ENCODE results near the gene SERPINA10. TPM values are rescaled to one million over a fixed set of nuclear protein-coding genes. Genes with fewer than 3 reads are reported as not detected.

The SERPINA10 gene
- total and polyA plus RNA-seq, 2 of the 13 experiments (the other 11 are each of a cell fraction or from before 2014, with no cell fraction given) = 20.1 to 20.2 TPM

DNA sequence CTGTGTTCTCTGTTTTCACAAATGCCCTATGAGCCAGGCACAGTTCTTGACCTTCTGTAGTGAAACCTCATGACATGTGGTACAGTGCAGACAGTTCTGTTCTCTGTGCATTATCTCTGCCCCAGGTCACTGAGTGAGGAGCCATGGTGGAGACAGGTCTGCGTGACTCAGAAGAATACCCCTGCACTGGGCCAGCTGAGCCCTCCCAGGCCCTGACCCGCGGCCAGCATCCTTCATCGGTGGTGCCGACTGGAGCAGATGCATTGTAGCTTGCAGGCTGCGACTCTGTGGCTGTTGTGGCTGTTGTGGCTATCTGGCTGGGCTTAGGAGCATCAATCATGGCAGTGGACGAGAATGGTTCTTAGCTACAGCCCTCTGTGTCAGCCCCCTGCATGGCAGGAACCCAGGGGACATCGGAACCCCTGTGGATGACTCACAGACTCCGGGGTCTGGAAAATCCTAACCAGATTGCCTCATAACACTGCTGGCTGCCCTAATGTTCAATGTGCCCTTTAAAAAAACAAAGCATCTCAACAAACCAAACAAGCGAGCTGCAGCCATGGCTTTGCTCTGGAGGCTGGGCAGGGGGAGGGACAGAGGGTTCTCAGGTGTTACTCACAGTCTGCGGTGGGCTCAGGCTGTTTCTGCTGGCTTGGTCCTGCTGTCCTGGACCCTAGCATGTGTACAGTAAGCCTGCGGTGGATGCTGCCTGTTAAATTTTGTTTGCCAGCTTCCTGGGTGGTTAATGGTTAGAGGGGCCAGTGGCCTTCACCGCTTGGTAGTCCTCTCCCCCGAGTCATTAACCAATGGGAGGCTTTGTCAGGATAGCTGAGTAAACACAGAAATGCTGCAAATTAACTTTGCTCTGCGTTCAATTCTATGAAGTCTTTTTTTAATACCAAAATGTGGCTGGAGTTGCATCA lies 29.8 kb upstream of the SERPINA10 start, which contains the start of gene SERPINA6 (continued):
- TF ChIP-seq, protein P1, sequence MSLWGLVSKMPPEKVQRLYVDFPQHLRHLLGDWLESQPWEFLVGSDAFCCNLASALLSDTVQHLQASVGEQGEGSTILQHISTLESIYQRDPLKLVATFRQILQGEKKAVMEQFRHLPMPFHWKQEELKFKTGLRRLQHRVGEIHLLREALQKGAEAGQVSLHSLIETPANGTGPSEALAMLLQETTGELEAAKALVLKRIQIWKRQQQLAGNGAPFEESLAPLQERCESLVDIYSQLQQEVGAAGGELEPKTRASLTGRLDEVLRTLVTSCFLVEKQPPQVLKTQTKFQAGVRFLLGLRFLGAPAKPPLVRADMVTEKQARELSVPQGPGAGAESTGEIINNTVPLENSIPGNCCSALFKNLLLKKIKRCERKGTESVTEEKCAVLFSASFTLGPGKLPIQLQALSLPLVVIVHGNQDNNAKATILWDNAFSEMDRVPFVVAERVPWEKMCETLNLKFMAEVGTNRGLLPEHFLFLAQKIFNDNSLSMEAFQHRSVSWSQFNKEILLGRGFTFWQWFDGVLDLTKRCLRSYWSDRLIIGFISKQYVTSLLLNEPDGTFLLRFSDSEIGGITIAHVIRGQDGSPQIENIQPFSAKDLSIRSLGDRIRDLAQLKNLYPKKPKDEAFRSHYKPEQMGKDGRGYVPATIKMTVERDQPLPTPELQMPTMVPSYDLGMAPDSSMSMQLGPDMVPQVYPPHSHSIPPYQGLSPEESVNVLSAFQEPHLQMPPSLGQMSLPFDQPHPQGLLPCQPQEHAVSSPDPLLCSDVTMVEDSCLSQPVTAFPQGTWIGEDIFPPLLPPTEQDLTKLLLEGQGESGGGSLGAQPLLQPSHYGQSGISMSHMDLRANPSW (CRISPR knock-in tag; IDR thresholded peaks at IDR 0.05; ENCODE audit: borderline replicate concordance) = 0 out of 2 replicates have a peak, but pooled peaks have one; percentile 39
- 0 out of 2 replicates have a peak, but pooled peaks have one; percentile 43 for TF ChIP-seq ZNF670 (CRISPR knock-in tag; IDR thresholded peaks at IDR 0.05; ENCODE audit: borderline replicate concordance)
- TF ChIP-seq RBAK (CRISPR knock-in tag; IDR thresholded peaks at IDR 0.05) = 0 out of 2 replicates have a peak, but pooled peaks have one; percentile 16
- TF ChIP-seq, protein P2, sequence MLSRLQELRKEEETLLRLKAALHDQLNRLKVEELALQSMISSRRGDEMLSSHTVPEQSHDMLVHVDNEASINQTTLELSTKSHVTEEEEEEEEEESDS (CRISPR knock-in tag; IDR thresholded peaks at IDR 0.05; ENCODE audit: borderline replicate concordance) = no peak; the same call in 1 of the 2 replicates
- no peak; the same call in 1 of the 2 replicates for TF ChIP-seq ZNF598 (CRISPR knock-in tag; IDR thresholded peaks at IDR 0.05; ENCODE audit: borderline replicate concordance)
- TF ChIP-seq, protein P3, sequence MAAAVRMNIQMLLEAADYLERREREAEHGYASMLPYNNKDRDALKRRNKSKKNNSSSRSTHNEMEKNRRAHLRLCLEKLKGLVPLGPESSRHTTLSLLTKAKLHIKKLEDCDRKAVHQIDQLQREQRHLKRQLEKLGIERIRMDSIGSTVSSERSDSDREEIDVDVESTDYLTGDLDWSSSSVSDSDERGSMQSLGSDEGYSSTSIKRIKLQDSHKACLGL (CRISPR knock-in tag; IDR thresholded peaks at IDR 0.05) = peak; percentile 18
- no peak for TF ChIP-seq AKAP8 (CRISPR knock-in tag; IDR thresholded peaks at IDR 0.05)
- no peak; the same call in 1 of the 2 replicates for TF ChIP-seq KMT2A (CRISPR knock-in tag; IDR thresholded peaks at IDR 0.05)
- no peak for TF ChIP-seq ZNF12 (CRISPR knock-in tag; IDR thresholded peaks at IDR 0.05)
- no peak for TF ChIP-seq ZNF616 (CRISPR knock-in tag; IDR thresholded peaks at IDR 0.05; ENCODE audit: low read depth)
- TF ChIP-seq KAT8 (CRISPR knock-in tag; IDR thresholded peaks at IDR 0.05) = no peak
- TF ChIP-seq, protein P4, sequence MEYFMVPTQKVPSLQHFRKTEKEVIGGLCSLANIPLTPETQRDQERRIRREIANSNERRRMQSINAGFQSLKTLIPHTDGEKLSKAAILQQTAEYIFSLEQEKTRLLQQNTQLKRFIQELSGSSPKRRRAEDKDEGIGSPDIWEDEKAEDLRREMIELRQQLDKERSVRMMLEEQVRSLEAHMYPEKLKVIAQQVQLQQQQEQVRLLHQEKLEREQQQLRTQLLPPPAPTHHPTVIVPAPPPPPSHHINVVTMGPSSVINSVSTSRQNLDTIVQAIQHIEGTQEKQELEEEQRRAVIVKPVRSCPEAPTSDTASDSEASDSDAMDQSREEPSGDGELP (IDR thresholded peaks at IDR 0.05; ENCODE audit: borderline replicate concordance, low read depth) = peak; percentile 79; the same call in 1 of the 2 replicates
- TF ChIP-seq, protein P5, sequence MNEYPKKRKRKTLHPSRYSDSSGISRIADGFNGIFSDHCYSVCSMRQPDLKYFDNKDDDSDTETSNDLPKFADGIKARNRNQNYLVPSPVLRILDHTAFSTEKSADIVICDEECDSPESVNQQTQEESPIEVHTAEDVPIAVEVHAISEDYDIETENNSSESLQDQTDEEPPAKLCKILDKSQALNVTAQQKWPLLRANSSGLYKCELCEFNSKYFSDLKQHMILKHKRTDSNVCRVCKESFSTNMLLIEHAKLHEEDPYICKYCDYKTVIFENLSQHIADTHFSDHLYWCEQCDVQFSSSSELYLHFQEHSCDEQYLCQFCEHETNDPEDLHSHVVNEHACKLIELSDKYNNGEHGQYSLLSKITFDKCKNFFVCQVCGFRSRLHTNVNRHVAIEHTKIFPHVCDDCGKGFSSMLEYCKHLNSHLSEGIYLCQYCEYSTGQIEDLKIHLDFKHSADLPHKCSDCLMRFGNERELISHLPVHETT (CRISPR knock-in tag; conservative IDR thresholded peaks at IDR 0.05) = no peak; the same call in 1 of the 2 replicates
- TF ChIP-seq ZNF607 (CRISPR knock-in tag; IDR thresholded peaks at IDR 0.05; ENCODE audit: borderline replicate concordance) = peak; percentile 48; the same call in 1 of the 2 replicates
- TF ChIP-seq ZNF660 (CRISPR knock-in tag; IDR thresholded peaks at IDR 0.05; ENCODE audit: borderline replicate concordance, low read depth) = no peak
- no peak for TF ChIP-seq ZNF264 (CRISPR knock-in tag; IDR thresholded peaks at IDR 0.05)
- TF ChIP-seq RNF2 (conservative IDR thresholded peaks at IDR 0.05; ENCODE audit: low read depth) = no peak
- TF ChIP-seq MBD4 (IDR thresholded peaks at IDR 0.05; ENCODE audit: borderline replicate concordance, low read length) = no peak

Data from HepG2 (cell line).